Measurements from ENCODE around the gene NDUFA7.
"Not testable (repeated sequence)": the region's sequence is repeated elsewhere in the genome, so short reads cannot be mapped to it uniquely, and the experiment has no call there.

Gene NDUFA7

DNA sequence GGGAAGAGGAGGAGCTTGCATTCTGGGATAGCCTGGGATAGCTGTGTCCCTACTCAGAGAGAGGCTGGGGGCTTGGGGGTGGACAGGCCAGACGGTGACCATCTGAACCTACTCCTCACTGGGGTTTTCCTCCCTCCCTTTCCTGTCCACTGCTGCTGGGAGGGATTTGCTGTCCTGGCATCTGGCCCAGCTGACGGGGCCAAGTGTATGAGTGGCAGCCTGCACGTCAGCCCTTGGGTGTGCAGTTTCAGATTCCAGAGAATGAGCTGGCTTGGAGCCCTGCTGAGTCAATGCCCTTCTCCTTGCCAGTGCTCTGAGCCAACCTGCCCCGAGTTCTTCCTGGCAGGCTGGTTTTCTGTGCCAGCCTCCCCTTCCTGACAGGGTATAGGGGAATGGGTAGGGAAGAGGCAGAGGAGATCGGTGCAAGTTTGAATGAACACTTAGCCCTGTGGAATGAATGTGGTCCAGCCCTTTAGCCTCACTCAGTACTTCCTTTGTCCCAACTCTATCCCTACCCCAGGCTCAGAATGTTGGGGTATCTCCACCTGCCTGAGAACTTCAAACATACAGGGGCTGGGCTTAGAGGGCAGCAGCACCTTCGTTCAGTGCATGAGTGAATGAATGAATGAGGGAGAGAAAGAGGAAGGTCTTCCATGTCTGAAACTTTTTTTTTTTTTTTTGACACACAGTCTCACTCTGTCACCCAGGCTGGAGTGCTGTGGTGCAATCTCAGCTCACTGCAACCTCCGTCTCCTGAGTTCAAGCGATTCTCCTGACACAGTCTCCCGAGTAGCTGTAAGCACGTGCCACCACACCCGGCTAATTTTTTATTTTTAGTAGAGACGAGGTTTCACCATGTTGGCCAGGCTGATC, 41.0 kb upstream of the NDUFA7 start:
- H3K27ac ChIP-seq = peak overlapping the region; percentile 69
- TF ChIP-seq, protein P1, sequence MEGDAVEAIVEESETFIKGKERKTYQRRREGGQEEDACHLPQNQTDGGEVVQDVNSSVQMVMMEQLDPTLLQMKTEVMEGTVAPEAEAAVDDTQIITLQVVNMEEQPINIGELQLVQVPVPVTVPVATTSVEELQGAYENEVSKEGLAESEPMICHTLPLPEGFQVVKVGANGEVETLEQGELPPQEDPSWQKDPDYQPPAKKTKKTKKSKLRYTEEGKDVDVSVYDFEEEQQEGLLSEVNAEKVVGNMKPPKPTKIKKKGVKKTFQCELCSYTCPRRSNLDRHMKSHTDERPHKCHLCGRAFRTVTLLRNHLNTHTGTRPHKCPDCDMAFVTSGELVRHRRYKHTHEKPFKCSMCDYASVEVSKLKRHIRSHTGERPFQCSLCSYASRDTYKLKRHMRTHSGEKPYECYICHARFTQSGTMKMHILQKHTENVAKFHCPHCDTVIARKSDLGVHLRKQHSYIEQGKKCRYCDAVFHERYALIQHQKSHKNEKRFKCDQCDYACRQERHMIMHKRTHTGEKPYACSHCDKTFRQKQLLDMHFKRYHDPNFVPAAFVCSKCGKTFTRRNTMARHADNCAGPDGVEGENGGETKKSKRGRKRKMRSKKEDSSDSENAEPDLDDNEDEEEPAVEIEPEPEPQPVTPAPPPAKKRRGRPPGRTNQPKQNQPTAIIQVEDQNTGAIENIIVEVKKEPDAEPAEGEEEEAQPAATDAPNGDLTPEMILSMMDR (conservative IDR thresholded peaks at IDR 0.05) = no peak
- TF ChIP-seq ZFX (IDR thresholded peaks at IDR 0.05) = no peak

DNA sequence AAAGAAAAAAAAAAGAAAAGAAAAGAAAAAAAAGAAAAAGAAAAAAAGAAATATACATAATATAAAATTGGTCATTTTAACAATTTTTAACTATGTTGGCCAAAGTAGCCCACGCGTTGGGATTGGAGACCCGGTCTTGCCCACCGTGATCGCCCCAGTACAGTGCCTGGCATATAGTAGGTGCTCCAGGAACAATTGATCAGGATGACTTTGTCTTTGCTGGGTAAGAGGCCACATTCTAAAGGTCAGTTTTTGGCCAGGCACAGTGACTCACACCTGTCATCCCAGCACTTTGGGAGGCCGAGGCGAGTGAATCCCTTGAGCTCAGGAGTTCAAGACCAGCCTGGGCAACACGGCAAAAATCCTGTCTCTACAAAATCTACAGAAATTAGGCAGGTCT, 39.0 kb upstream of the NDUFA7 start:
- H3K27ac ChIP-seq = no peak overlapping the region
- TF ChIP-seq, protein P1 (conservative IDR thresholded peaks at IDR 0.05) = no peak
- no peak for TF ChIP-seq ZFX (IDR thresholded peaks at IDR 0.05)

DNA sequence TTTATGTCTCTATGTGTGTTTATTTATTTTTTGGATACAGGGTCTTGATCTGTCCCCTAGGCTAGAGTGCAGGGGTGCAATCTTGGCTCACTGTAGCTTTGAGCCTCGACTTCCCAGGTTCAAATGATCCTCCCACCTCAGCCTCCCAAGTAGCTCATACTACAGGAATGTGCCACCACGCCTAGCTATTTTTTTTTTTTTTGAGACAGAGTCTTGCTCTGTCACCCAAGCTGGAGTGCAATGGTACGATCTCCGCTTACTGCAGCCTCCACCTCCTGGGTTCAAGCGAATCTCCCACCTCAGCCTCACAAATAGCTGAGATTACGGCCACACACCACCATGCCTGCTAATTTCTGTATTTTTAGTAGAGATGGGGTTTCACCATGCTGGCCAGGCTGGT, 37.8 kb upstream of the NDUFA7 start:
- H3K27ac ChIP-seq = no peak overlapping the region
- TF ChIP-seq, protein P1 (conservative IDR thresholded peaks at IDR 0.05) = no peak
- TF ChIP-seq ZFX (IDR thresholded peaks at IDR 0.05) = no peak

DNA sequence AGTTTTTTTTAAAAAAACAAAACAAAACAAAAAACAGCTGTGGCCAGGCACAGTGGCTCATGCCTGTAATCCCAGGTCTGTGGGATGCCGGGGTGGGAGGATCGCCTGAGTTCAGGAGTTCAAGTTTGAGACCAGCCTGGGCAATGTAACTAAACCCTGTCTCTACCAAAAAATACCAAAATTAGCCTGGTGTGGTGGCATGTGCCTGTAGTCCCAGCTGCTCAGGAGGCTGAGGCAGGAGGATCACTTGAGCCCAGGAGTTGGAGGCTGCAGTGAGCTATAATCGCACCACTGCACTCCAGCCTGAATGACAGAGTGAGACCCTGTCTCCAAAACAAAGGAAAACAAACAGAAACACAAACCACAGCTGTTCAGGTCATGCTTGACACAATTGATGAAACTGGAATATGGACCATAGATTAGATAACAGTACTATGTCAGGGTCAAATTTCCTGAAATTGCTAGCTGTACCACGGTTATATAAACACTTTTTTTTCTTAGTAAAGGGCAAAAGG, 35.9 kb upstream of the NDUFA7 start:
- TF ChIP-seq, protein P1 (conservative IDR thresholded peaks at IDR 0.05) = no peak
- TF ChIP-seq ZFX (IDR thresholded peaks at IDR 0.05) = no peak
- no peak overlapping the region for H3K27ac ChIP-seq

GRCh38 chr19:8355631-8356402, 34.6 kb upstream of the NDUFA7 start:
- no peak overlapping the region for H3K27ac ChIP-seq
- TF ChIP-seq, protein P1 (conservative IDR thresholded peaks at IDR 0.05) = no peak
- no peak for TF ChIP-seq ZFX (IDR thresholded peaks at IDR 0.05)

GRCh38 chr19:8352845-8353244, 31.7 kb upstream of the NDUFA7 start:
- H3K27ac ChIP-seq = not testable (repeated sequence)

DNA sequence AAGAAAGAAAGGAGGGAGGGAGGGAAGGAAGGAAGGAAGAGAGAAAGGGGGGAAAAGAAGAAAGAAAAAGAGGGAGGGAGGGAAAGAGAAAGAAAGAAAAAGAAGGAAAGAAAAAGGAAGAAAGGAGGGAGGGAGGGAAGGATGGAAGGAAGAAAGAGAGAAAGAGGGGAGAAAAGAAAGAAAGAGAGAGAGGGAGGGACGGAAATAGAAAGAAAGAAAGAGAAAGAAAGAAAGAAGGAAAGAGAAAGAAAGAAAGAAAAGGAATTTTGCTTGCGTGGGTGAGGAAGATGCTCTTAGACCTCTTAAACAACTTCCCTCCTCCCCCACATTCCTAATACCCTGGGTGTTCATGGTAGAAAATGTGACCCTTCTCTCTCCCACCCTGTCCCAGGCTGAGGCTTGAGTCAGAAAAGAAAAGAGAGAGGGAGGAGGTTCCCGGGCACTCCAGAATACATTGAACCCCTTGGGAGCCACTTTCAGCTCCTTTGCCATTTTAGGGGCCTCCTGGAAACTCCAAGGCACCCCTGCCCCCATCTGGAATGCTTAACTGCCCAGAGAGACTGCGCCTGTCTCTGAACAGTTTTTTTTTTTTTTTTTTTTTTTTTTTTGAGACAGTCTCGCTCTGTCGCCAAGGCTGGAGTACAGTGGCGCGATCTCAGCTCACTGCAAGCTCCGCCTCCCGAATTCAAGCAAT, 31.1 kb upstream of the NDUFA7 start:
- TF ChIP-seq, protein P1 (conservative IDR thresholded peaks at IDR 0.05) = no peak
- no peak for TF ChIP-seq ZFX (IDR thresholded peaks at IDR 0.05)
- no peak overlapping the region for H3K27ac ChIP-seq

DNA sequence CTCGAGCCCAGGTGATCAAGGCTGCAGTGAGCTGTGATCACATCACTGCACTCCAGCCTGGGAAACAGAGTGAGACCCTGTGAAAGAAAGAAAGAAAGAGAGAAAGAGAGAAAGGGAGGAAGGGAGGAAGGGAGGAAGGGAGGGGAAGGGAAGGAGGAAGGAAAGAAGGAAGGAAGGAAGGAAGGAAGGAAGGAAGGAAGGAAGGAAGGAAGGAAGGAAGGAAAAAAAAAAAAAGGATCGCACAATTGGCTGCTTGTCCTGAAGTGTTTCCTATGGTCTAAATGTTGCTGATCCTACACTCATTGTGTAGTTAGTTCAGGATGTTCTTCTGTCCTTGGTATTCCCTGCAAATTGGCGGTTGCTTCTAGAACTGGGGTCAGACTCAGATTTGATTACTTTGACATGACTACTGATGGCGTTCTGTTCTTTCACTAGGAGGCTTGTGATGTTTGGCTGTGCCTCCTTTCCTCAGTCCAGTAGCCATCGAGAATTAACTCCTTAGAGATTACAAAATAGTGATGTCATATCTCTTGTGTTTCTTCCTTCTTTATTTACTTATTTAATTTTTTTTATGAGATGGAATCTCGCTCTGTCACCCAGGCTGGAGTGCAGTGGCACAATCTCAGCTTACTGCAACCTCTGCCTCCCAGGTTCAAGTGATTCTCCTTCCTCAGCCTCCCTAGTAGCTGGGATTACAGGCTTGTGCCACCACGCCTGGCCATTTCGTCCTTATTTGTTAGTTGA, 28.6 kb upstream of the NDUFA7 start:
- H3K27ac ChIP-seq = not testable (repeated sequence)

All from C4-2B (cell line).